K562 (cell line): ENCODE data around the gene SOX6.

Experiments
- ADNP ChIP-seq: fragments of 200-800 bp; sonication (Bioruptor generic); IDR thresholded peaks from 2 replicates; pipeline ENCODE4 v1.6.1; 2016; ENCODE audit warnings: missing genetic modification characterization, missing compliant biosample characterization
- CTCF ChIP-seq, 3 experiments: IDR thresholded peaks in 2 of 3; conservative IDR thresholded peaks in 1 of 3; 2 replicates each; pipeline ENCODE4 v1.5.1; 2011 to 2012; ENCODE audit warnings: low read length in 3 of 3, mild to moderate bottlenecking in 3 of 3, control low read depth in 2 of 3, improper control_type of control experiment in 1 of 3, inconsistent platforms in 1 of 3, low read depth in 1 of 3, mixed read lengths in 1 of 3, moderate library complexity in 1 of 3; ENCODE audit not compliant: insufficient read depth in 2 of 3
- ELF4 ChIP-seq: fragments of 450-650 bp; formaldehyde crosslinking; IDR thresholded peaks from 2 replicates; pipeline ENCODE4 v1.4.0; 2022; ENCODE audit warnings: missing genetic modification characterization
- EP300 ChIP-seq: IDR thresholded peaks from 2 replicates; pipeline ENCODE4 v1.6.1; 2012; ENCODE audit warnings: low read length, improper control_type of control experiment
- FOXM1 ChIP-seq, 2 experiments: fragments of 450-650 bp in 1 of 2; sonication (generic) in 1 of 2; formaldehyde crosslinking in 1 of 2; IDR thresholded peaks; 2 replicates each; pipeline versions ENCODE4 v1.6.1 to v1.9.0; 2017 to 2022; ENCODE audit warnings: low read depth in 2 of 2, mild to moderate bottlenecking in 2 of 2, missing genetic modification reagents in 1 of 2, moderate library complexity in 1 of 2
- GTF2F1 ChIP-seq: IDR thresholded peaks from 2 replicates; pipeline ENCODE4 v1.6.1; 2011; ENCODE audit warnings: low read depth, low read length, improper control_type of control experiment
- KDM1A ChIP-seq, 2 experiments: fragments of 450-650 bp; IDR thresholded peaks; 2 replicates each; pipeline ENCODE4 v1.6.1; 2016; ENCODE audit warnings: mild to moderate bottlenecking in 2 of 2
- PCBP2 ChIP-seq: fragments of 200-400 bp; formaldehyde crosslinking; IDR thresholded peaks from 2 replicates; pipeline ENCODE4 v1.6.1; 2018; ENCODE audit warnings: low read length, low read depth, mild to moderate bottlenecking, moderate library complexity; ENCODE audit not compliant: poor library complexity, severe bottlenecking
- POLR2AphosphoS5 ChIP-seq: IDR thresholded peaks from 2 replicates; pipeline ENCODE4 v1.6.1; 2011; ENCODE audit warnings: mild to moderate bottlenecking, low read depth, low read length, moderate library complexity; ENCODE audit not compliant: control insufficient read depth, insufficient read depth
- TAF1 ChIP-seq: IDR thresholded peaks from 2 replicates; pipeline ENCODE4 v1.6.1; 2011; ENCODE audit warnings: mild to moderate bottlenecking, low read length, moderate library complexity; ENCODE audit not compliant: insufficient read depth, control insufficient read depth, severe bottlenecking; ENCODE audit errors: extremely low read depth
- ZNF253 ChIP-seq: fragments of 250-450 bp; sonication (Bioruptor Pico); conservative IDR thresholded peaks from 2 replicates; pipeline ENCODE4 v1.6.1; 2021; ENCODE audit warnings: mild to moderate bottlenecking
- ZNF449 ChIP-seq: fragments of 250-450 bp; sonication (Bioruptor Pico); IDR thresholded peaks from 2 replicates; pipeline ENCODE4 v1.8.0; 2022; ENCODE audit warnings: moderate library complexity, mild to moderate bottlenecking, inconsistent platforms
- TF ChIP-seq, protein P1 (sequence below): sonication (generic); formaldehyde crosslinking; IDR thresholded peaks from 2 replicates; pipeline ENCODE4 v1.8.1; 2023; ENCODE audit warnings: mild to moderate bottlenecking, missing genetic modification reagents

GRCh38 chr11:16403448-16403803, 47.1 kb upstream of the SOX6 start:
- TF ChIP-seq KDM1A (IDR thresholded peaks at IDR 0.05) (no peak), ADNP (no peak), ELF4 (CRISPR knock-in tag) (no peak), POLR2AphosphoS5 (no peak), CTCF (IDR thresholded peaks at IDR 0.05 in 2 of 3, conservative IDR thresholded peaks at IDR 0.05 in 1 of 3; ENCODE audit: insufficient read depth in 2 of 3, low read depth in 1 of 3, low read length in 3 of 3) (no peak), TAF1 (no peak), PCBP2 (no peak), EP300 (no peak), ZNF449 (CRISPR knock-in tag) (no peak), ZNF253 (CRISPR knock-in tag) (no peak), FOXM1 (IDR thresholded peaks at IDR 0.05; ENCODE audit: low read depth) (no peak), FOXM1 (CRISPR knock-in tag; IDR thresholded peaks at IDR 0.05; ENCODE audit: low read depth) (no peak), GTF2F1 (no peak)
- TF ChIP-seq, protein P1, sequence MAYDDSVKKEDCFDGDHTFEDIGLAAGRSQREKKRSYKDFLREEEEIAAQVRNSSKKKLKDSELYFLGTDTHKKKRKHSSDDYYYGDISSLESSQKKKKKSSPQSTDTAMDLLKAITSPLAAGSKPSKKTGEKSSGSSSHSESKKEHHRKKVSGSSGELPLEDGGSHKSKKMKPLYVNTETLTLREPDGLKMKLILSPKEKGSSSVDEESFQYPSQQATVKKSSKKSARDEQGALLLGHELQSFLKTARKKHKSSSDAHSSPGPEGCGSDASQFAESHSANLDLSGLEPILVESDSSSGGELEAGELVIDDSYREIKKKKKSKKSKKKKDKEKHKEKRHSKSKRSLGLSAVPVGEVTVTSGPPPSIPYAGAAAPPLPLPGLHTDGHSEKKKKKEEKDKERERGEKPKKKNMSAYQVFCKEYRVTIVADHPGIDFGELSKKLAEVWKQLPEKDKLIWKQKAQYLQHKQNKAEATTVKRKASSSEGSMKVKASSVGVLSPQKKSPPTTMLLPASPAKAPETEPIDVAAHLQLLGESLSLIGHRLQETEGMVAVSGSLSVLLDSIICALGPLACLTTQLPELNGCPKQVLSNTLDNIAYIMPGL (CRISPR knock-in tag) = no peak
